Testis (tissue), 3 donors: Measurements from ENCODE around the gene KRT15. TPM values are rescaled to one million over a fixed set of nuclear protein-coding genes. Genes with fewer than 3 reads are reported as not detected.

Experiments used
- DNase-seq: peaks from one replicate; pipeline ENCODE4 v3.0.0-alpha.2; 2019
- H3K27ac ChIP-seq, 2 donors: fragments of 200-600 bp; sonication (generic); one replicate each; pipeline ENCODE4 v1.5.1; 2019
- H3K27me3 ChIP-seq: fragments of 200-600 bp; sonication (generic); one replicate; pipeline ENCODE4 v1.5.1; 2019
- H3K36me3 ChIP-seq: fragments of 200-600 bp; sonication (generic); one replicate; pipeline ENCODE4 v1.5.1; 2017; ENCODE audit warnings: low read depth; ENCODE audit errors: missing control alignments
- H3K4me1 ChIP-seq: fragments of 200-600 bp; sonication (generic); one replicate; pipeline ENCODE4 v1.5.1; 2019
- H3K4me3 ChIP-seq, 2 donors: fragments of 200-600 bp; sonication (generic); one replicate each; pipeline ENCODE4 v1.5.1; 2017 to 2019
- H3K9me3 ChIP-seq: fragments of 200-600 bp; sonication (generic); one replicate; pipeline ENCODE4 v1.5.1; 2017
- POLR2A ChIP-seq: fragments of 450-650 bp; IDR thresholded peaks from one replicate; pipeline ENCODE4 v1.6.1; 2017; ENCODE audit warnings: antibody characterized with exemption, mild to moderate bottlenecking, moderate library complexity
- WGBS, 2 donors: methylation state at CpG; one replicate each; pipeline ENCODE4 v1.1.5; 2018; 5-methylcytosine and 5-hydroxymethylcytosine counted together
- intact Hi-C: fragments of 100-400 bp; cut with DNase I; formaldehyde crosslinking; loops from one replicate; pipeline ENCODE4 v1.15.1; 2023; ENCODE audit warnings: low total_unique reads
- polyA plus RNA-seq: library from polyadenylated mRNA; stranded (reverse); fragments of 350-450 nt; fragmentation: Illumina TruSeq; extraction: RNeasy Lipid Tissue Mini Kit (QIAGEN cat#74804); gene quantifications from one replicate; pipeline ENCODE4 v1.2.3, GENCODE V29; 2014; ENCODE audit warnings: low read depth, low replicate concordance; ENCODE audit not compliant: insufficient read depth
- total RNA-seq, 2 donors: library from RNA; depleted of rRNA; stranded (reverse); fragments of >200 nt; gene quantifications; one replicate each; pipeline ENCODE4 v1.2.3, GENCODE V29; 2016
- TF ChIP-seq, protein P1 (sequence below), 3 experiments: fragments of 450-650 bp in 2 of 3; fragments of 200-600 bp in 1 of 3; sonication (generic) in 1 of 3; IDR thresholded peaks; one replicate each; pipeline ENCODE4 v1.5.1; 2016 to 2019; ENCODE audit warnings: antibody characterized with exemption in 3 of 3, mild to moderate bottlenecking in 2 of 3, moderate library complexity in 1 of 3

The KRT15 gene
- total and polyA plus RNA-seq, 3 donors from 2014 or later, result 5.8 to 21.7 (median 19.4) TPM

DNA sequence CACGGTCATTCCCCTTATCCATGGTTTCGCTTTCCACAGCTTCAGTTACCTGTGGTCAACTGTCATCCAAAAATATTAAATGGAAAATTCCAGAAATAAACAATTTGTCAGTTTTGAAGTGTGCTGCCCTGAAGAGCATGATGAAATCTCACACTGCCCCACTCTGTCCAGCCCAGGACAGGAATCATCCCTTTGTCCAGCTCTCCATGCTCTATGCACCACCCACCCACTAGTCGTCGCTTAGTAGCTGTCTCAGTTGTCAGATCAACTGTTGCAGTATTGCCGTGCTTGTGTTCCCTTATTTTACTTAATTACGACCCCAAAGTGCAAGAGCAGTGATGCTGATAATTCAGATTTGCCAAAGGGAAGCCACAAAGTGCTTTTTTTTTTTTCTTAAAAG lies 42.9 kb upstream of the KRT15 start:
- Histone ChIP-seq H3K4me1 (no peaks in the 10 kb centered on the region), H3K4me3 (no peak overlapping the region), H3K27me3 (no peaks in the 10 kb centered on the region), H3K27ac (no peak overlapping the region), H3K36me3 (no peaks in the 10 kb centered on the region), H3K9me3 (no peaks in the 10 kb centered on the region)
- DNase-seq, result no peak
- intact Hi-C loops, result no loop called here
- TF ChIP-seq, protein P1, sequence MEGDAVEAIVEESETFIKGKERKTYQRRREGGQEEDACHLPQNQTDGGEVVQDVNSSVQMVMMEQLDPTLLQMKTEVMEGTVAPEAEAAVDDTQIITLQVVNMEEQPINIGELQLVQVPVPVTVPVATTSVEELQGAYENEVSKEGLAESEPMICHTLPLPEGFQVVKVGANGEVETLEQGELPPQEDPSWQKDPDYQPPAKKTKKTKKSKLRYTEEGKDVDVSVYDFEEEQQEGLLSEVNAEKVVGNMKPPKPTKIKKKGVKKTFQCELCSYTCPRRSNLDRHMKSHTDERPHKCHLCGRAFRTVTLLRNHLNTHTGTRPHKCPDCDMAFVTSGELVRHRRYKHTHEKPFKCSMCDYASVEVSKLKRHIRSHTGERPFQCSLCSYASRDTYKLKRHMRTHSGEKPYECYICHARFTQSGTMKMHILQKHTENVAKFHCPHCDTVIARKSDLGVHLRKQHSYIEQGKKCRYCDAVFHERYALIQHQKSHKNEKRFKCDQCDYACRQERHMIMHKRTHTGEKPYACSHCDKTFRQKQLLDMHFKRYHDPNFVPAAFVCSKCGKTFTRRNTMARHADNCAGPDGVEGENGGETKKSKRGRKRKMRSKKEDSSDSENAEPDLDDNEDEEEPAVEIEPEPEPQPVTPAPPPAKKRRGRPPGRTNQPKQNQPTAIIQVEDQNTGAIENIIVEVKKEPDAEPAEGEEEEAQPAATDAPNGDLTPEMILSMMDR (IDR thresholded peaks at IDR 0.05), result no peak
- TF ChIP-seq POLR2A, result no peak
- WGBS, 2 donors, result 84 to 91% methylated on average over 6 of the region's 6 CpGs

DNA sequence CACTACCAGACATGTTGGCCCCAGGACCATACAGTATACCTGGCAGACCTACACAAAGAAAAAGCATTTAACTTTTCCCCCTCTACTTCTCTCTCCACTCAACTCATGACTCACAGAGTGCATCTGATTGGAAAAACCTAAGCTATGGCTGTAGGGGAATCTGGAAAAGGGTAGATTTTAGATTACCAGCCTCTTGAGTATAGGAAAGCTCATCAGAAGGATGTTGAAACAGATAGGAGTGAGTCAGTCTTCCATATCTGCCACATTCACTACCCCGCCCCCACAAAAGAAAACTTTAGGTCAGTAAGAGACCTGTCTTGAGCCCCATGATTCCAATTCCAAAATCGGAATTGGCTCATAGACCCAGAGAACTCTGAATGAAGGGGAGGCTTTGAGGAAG lies 40.9 kb upstream of the KRT15 start:
- Histone ChIP-seq H3K27ac (no peak overlapping the region), H3K27me3 (no peaks in the 10 kb centered on the region), H3K4me3 (no peak overlapping the region), H3K9me3 (no peaks in the 10 kb centered on the region), H3K4me1 (no peaks in the 10 kb centered on the region), H3K36me3 (no peaks in the 10 kb centered on the region)
- TF ChIP-seq, protein P1 (IDR thresholded peaks at IDR 0.05), result no peak
- TF ChIP-seq POLR2A, result no peak
- no peak for DNase-seq
- 86 to 88% methylated on average over 2 of the region's 2 CpGs for WGBS, 2 donors
- intact Hi-C loops, result no loop called here

DNA sequence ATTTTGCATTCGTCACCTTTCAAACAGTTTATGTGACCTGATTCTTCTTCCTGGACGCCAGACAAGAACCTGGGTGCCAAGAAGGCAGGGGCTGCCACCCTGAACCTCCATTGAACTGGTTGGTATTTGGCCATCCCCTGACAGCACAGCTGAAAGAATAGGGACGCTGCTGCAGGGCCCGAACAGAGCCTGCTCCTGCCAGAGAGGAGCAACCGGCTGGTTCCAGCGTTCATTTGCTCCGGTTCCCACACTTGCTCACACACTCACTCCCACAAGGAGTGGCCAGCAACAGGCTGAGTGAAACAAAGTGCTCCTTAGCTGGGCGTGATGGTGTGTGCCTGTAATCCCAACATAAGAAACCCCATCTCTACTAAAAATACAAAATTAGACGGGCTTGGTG lies 38.2 kb upstream of the KRT15 start:
- no peaks in the 10 kb centered on the region for H3K27me3 ChIP-seq
- no peaks in the 10 kb centered on the region for H3K4me1 ChIP-seq
- 77 to 87% methylated on average over 9 of the region's 9 CpGs for WGBS, 2 donors
- no peak overlapping the region for H3K4me3 ChIP-seq
- TF ChIP-seq POLR2A, result no peak
- TF ChIP-seq, protein P1 (IDR thresholded peaks at IDR 0.05), result no peak
- intact Hi-C loops, result no loop called here
- no peaks in the 10 kb centered on the region for H3K9me3 ChIP-seq
- H3K36me3 ChIP-seq, result no peaks in the 10 kb centered on the region
- DNase-seq, result no peak
- H3K27ac ChIP-seq, result no peak overlapping the region

DNA sequence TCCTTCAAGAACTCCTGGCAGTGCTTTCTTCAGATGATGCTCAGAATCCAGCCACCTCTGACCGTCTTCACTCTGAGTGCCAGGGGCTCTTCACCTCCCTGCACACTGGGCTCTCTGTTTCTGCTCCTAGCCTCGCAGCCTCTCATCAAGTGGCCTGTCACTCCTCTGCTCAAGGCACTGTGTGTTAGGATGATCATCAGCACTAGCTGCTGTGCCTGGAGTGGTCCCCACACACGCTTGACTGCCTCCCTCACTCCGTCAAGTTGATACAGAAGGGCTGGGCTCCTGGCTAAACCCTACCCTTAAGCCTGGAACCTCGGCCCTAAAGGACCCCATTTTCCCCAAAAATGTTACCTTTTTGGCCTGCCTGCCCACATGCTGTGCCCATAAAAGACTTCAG lies 37.6 kb upstream of the KRT15 start:
- Histone ChIP-seq H3K27ac (no peak overlapping the region), H3K4me3 (no peak overlapping the region), H3K36me3 (no peaks in the 10 kb centered on the region), H3K4me1 (no peaks in the 10 kb centered on the region), H3K9me3 (no peaks in the 10 kb centered on the region), H3K27me3 (no peaks in the 10 kb centered on the region)
- intact Hi-C loops, result no loop called here
- no peak for TF ChIP-seq POLR2A
- TF ChIP-seq, protein P1 (IDR thresholded peaks at IDR 0.05), result no peak
- no peak for DNase-seq
- 75 to 81% methylated on average over 5 of the region's 5 CpGs for WGBS, 2 donors

DNA sequence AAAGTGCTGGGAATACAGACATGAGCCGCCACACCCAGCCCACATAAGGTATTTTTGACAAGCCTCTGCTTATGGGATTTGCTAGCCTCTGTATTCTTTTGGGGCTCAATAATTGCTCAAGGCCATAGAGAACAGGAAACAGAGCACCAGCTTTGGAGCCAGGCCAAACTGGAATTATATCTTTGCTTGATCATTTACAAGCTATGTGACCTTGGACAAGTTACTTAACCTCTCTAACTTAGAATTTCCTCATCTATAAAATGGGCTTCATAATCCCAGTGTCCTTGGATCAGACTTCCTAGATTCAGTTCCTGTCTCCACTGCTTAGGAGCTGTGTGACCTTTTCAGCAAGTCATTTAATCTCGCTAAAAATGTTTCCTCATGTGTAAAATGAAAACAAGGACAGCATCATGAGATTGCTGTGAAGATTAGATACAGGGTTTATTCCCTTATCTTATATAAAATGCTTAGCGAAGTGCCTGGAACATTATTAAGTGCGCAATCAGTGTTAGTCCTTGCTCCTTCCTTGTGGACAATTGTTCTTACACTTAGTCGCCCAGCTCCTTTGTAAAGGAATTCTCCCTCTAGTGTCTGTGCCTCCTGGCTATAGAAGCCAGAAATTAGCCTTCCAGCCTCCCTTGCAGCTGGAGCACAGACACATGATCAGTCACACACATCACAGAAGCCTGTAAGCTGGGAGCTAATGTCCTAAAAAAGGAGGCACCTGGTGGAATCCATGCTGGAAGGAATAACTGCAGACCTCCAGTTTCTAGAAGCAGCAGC lies 36.6 kb upstream of the KRT15 start:
- no peaks in the 10 kb centered on the region for H3K27me3 ChIP-seq
- H3K36me3 ChIP-seq, result no peaks in the 10 kb centered on the region
- TF ChIP-seq, protein P1 (IDR thresholded peaks at IDR 0.05), result no peak
- no peak for TF ChIP-seq POLR2A
- no peaks in the 10 kb centered on the region for H3K9me3 ChIP-seq
- intact Hi-C loops, result no loop called here
- no peak overlapping the region for H3K27ac ChIP-seq
- DNase-seq, result no peak
- WGBS, 2 donors, result 84 to 85% methylated on average over 5 of the region's 5 CpGs
- no peaks in the 10 kb centered on the region for H3K4me1 ChIP-seq
- no peak overlapping the region for H3K4me3 ChIP-seq
